Pulmonary artery endothelial cell (primary cell): ENCODE results near the gene ABCA3. TPM values are rescaled to one million over a fixed set of nuclear protein-coding genes. Genes with fewer than 3 reads are reported as not detected.

Experiments
- DNase-seq: peaks from one replicate; pipeline ENCODE4 v3.0.0-alpha.2; 2011; ENCODE audit warnings: low read depth, low spot score
- total RNA-seq: library from RNA; depleted of rRNA; stranded (reverse); fragments of >200 nt; gene quantifications from 2 replicates; pipeline ENCODE4 v1.2.3, GENCODE V29; 2014

ABCA3 gene
- total RNA-seq, 1 donor from 2014 or later: 31.5 TPM

DNA sequence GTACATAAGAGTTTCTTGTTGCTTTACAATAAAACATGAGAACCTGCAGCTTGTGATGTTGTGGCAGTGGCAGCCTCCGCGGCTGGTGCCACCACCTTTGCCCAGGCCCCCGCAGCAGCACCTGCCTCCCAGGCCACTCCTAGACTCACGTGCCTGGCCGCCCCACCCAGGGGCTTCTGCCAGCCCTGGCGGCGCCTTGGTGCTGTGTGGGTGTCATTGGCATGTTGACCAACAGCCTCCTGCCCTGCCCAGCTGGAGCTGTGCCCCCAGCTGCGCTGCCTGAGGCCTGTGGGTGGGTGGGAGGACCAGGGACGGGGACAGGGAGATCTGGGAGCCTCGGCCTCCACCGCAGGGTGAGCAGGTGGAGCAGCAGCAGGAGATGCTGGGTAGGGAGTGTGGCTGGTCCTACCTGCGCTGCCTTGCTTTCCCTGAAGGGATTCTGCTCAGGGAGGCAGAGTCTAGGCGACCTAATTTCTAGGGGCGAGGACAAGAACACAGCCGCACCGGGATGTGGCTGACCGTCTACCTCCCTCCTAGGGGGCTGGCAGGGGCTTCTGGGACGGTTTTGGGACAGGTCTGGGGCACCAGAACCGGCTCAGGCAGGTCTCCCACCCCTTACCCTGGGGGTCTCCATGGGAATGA is 104.7 kb downstream of the ABCA3 start:
- DNase-seq: no peak

DNA sequence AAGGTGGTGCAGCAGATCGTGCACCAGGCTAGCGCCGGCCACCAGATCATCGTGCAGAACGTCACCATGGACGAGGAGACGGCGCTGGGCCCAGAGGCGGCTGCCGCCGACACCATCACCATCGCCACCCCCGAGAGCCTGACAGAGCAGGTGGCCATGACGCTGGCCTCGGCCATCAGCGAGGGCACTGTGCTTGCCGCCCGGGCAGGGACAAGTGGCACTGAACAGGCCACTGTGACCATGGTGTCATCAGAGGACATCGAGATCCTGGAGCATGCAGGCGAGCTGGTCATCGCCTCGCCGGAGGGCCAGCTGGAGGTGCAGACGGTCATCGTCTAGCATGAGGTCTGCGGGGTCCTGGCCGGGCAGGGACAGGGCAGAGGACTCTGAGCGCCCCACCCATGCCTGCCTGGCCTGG is 105.3 kb downstream of the ABCA3 start:
- DNase-seq: no peak

DNA sequence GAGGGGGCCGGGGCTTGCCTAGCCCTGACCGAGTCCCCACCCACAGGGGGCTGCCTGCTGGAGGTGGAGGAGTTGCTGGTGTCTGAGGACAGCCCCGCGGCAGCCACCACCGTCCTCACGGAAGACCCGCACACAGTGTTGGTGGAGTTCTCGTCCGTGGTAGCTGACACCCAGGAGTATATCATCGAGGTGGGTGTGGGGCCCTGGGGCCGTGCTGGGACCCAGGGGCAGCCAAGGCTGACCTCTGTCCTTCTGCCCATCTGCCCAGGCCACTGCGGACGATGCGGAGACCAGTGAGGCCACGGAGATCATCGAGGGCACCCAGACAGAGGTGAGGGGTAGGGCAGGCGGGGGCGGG is 105.7 kb downstream of the ABCA3 start:
- no peak for DNase-seq

DNA sequence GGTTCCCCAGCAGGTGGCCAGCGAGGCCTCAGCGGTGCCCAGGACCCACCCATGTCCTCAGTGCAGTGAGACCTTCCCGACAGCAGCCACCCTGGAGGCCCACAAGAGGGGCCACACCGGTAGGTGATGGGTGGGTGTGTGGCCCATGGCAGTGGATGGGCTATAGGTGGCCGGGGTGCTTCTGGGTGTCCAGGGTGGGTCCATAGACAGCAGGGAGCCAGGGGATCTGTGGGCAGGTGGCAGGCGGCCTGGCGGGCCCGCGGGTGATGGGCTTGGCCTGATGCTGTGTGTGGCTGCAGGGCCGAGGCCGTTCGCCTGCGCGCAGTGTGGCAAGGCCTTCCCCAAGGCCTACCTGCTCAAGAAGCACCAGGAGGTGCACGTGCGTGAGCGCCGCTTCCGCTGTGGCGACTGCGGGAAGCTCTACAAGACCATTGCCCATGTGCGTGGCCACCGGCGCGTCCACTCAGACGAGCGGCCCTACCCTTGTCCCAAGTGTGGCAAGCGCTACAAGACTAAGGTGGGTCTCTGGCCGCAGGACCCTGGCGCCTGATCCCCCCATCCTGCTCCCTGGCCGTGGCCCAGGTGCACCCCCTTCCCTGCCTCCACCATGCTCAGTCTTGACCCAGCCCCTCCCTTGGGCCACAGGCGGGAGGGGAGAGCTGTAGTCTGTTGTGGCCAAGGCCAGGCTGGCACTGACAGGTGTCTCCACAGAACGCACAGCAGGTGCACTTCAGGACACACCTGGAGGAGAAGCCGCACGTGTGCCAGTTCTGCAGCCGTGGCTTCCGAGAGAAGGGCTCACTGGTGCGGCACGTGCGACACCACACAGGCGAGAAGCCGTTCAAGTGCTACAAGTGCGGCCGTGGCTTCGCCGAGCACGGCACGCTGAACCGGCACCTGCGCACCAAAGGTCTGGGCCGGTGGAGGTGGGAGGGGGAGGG is 106.4 kb downstream of the ABCA3 start:
- no peak for DNase-seq

DNA sequence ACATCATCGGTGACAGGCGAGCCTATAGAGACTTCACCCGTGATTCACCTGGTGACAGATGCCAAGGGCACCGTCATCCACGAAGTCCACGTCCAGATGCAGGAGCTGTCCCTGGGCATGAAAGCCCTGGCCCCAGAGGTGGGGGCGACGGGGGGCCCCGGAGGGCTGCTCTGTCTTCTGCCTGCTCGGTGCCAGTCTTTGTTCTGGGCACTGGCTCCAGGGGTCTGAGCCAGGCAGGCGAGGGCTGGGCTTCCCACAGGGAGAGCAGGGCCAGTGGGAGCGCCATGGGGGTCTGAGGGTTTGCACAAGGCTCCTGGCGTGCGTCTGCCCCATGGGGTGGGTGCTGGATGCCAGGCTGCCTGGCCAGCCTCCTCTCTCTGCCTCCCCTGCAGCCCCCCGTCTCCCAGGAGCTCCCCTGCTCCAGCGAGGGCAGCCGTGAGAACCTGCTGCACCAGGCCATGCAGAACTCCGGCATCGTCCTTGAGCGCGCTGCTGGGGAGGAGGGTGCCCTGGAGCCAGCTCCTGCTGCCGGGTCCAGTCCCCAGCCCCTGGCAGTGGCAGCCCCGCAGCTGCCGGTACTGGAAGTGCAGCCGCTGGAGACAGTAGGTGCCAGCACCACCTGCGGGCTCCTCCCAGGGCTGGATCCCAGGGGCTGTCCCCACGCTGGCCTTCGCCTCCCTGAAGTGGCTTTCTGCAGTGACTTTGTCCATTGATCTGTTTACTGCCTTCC is 107.3 kb downstream of the ABCA3 start:
- DNase-seq: no peak

DNA sequence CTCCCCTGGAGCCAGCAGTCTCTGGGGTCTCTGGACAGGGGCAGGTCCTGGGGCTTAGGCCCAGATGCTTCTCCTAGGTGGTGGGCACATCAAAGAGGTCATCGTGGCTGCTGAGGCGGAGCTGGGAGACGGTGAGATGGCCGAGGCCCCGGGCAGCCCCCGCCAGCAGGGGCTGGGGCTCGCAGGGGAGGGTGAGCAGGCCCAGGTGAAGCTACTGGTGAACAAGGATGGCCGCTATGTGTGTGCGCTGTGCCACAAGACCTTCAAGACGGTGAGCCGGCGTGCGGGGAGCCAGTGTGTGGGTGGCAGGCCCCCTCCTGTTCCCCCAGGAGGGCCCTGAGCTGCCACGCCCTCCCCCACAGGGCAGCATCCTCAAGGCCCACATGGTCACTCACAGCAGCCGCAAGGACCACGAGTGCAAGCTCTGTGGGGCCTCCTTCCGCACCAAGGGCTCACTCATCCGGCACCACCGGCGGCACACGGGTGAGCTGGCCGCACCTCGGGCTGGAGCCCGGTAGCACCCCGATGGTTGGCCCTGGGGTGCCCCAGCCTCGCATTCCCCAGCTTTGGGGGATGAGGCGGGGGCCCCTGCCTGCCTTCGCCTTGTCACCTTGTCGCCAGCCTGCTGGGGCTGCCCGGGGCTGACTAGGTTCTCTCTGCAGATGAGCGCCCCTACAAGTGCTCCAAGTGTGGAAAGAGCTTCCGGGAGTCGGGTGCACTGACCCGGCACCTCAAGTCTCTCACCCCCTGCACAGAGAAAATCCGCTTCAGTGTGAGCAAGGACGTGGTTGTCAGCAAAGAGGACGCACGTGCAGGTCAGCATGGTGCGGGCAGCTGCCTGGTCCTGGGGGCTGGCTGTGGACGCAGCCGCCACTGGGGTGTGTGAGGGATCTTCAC is 108.2 kb downstream of the ABCA3 start:
- DNase-seq: no peak

DNA sequence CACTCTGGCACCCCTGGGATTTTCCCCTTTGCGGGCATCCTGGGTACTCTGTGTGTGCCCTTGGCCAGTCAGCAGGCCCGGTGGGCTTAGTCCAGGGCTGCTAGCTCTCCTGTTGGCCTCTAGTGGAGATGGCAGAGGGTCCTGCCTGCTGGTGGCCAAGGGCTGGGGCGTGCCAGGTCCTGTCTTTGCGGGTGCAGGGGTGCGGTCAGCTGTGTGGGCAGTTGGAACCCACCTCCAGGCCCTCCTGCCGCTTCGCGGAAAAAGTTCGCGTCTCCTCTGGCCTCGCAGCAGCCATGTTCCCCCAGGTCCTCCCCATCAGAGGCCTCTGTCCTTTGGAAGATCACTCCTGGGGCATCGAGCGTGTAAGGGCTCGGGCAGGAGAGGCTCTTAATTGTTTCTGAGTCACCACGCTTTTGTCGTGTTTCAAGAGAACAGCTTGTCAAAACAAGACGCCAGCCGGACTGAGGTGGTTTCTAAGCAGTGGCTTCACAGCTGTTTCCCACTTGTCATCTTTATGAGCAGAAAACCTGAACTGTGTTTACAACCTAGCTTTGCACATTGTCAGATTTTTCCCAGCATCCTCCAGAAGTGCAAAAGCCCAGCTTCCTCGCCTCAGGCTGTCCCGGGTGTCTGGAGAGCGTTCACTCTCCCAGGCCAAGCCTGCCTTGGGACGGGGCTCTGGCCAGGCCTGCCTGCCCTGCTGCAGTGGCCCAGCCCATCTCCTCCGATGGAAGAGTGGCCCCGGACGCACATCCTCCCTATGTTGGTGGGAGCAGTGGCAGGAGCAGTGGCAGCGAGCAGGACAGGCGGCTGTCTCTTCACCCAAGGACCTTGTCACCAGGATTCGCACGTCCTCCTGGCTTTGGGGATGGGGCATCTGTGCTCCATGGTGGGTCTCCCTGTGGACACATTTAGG is 109.3 kb downstream of the ABCA3 start:
- no peak for DNase-seq

DNA sequence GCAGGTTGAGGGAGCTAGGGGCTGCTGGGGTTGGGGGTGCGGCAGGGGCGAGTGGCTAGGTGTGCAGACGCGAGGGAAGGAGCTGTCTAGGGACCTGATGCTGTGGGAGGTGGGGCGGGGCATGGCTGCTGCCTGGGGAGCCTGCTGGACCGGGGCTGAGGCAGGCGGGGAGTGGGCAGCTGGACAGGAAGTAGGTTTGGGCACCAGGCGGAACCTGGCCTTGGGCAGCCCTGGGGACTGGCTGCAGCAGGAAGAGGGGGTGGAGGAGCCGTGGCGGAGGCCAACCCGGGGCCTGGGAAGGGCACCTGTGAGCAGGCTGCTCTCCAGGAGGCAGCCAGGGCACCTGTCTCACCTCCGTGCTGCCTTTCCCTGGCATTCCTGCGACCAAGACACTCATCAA is 110.2 kb downstream of the ABCA3 start:
- no peak for DNase-seq

DNA sequence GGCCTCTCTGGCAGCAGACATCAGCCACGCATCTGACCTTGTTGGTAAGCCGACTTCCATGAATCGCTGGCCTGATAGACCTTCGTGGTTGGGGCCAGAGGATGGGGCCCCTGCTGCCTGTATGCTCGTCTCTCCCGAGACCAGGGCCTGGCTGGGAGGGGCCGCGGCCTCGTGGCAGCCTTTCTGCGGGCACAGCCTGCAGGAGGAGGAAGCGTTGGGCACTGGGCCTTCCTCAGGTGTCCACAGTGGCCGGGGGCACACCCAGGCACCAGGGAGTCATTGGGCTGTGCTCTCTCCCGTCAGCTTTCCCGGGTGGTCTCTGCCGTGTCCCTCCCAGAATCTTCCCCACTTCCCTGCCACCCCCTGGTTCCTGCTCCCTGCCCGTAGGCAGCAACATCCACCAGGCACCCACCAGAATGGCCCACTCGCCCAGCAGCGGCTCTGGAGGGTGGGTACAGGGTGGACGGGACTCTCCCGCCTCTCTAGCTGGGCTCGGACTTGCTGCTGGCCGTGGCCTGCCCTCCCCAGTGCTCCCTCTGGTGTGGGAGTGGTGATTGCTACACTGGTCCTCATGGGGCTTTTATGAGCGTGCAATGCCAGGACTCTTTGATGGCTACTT is 110.8 kb downstream of the ABCA3 start:
- no peak for DNase-seq

DNA sequence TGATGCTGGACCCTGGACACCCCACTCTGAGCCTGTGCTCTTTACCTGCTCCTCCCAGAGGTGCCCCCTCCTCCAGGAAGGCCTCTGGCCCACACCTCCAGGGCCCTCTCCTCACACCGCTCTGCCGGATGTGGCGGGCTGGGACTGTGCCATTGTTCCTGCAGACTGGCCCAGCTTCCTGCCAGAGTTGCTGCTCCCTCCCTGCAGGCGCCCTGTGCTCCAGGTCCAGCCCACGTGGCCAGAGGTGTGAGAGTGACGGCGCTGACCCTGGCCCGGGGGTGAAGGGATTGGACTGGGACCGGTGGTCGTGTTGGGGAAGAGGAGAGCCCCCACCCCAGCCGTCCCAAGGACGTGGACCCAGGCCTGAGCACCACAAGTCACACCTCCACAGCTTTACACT is 111.4 kb downstream of the ABCA3 start:
- no peak for DNase-seq

DNA sequence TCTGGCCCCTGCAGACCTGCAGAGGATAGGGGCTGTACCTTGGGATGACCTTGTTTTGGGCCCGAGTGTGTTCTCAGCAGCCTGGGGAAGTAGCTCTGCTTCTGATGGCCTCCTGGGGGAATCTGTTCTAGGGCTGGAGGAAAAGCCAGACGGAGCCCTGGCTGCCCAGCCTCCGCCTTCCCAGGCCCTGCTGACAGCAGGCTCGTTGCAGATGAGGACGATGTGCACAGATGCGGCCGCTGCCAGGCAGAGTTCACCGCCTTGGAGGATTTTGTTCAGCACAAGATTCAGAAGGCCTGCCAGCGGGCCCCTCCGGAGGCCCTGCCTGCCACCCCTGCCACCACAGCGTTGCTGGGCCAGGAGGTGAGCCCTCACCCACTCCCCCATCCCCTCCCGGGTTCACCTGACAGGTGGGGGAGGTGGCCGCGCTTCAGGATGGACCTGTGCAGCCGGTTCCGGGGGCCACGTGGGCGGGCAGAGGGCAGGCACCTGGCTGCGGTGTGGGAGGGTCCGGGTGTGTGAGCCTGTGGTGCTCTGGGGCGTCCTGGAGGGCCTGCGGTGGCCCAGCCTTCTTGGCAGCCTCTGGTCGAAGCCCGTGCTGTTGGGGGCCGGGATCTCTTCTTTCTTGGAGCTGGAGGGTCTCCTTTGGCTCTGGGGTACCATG is 112.2 kb downstream of the ABCA3 start:
- DNase-seq: no peak

DNA sequence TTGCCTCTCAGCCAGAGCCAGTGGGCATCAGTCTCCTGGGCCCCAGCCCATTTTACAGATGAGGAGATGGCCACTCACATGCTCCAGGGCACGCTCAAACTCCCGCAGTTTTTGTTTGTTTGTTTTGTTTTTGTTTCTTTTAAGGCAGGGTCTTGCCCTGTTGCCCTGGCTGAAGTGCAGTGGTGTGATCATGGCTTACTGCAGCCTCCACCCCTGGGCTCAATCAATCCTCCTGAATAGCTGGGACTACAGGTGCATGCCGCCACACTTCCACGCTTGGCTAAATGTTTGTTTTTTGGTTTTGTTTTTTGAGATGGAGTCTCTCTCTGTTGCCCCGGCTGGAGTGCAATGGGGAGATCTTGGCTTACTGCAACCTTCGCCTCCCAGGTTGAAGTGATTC is 113.6 kb downstream of the ABCA3 start:
- DNase-seq: no peak

DNA sequence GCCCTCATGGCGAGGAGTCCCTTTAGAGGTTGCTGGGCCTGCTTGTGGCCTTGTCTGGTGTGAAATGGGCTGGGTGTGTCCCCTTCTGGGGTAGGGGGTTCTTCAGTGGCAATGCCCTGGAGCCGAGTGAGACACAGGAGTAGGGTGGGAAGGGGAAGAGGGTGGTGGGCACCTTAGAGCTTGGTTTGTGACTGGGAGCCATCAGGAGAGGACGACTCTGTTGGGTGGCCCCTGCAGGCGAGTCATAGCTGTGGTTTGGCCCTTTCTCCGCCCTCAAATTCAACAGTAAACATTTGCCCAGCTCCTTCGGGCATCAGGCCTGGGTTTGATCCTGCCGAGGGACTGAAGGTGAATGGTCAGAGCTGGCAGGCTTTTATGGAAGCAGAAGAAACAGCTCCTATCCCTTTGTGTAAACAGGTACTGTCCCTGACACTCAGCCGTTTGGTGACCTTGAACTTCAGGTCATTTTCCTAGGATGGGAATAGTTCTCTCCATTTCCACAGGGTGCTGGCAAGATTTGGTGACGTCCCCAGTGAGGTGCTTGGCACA is 114.2 kb downstream of the ABCA3 start:
- DNase-seq: no peak

Other genes starting within 250 kb of the ABCA3 start
- 35.4 and 39.8 TPM in 2 replicates for gene PKD1, start 204.8 kb downstream of the ABCA3 start, total RNA-seq
- 0.46 and 1.1 TPM in 2 replicates for gene RAB26, start 192.1 kb downstream of the ABCA3 start, total RNA-seq
- gene TRAF7, start 184.9 kb downstream of the ABCA3 start, total RNA-seq: 88.8 and 95.7 TPM in 2 replicates
- 0.04 and 0.26 TPM in 2 replicates for gene CASKIN1, start 144.1 kb downstream of the ABCA3 start, total RNA-seq
- gene MLST8, start 135.3 kb downstream of the ABCA3 start, total RNA-seq: 26.4 and 32.1 TPM in 2 replicates
- 1.1 and 6.5 TPM in 2 replicates for gene BRICD5, start 129.9 kb downstream of the ABCA3 start, total RNA-seq
- gene PGP, start 125.9 kb downstream of the ABCA3 start, total RNA-seq: 19.3 and 25.8 TPM in 2 replicates
- gene E4F1, start 117.1 kb downstream of the ABCA3 start, total RNA-seq: 30.3 and 34.0 TPM in 2 replicates
- 0.26 and 0.85 TPM in 2 replicates for gene DNASE1L2, start 104.3 kb downstream of the ABCA3 start, total RNA-seq
- 35.1 and 35.3 TPM in 2 replicates for gene ECI1, start 89.1 kb downstream of the ABCA3 start, total RNA-seq
- gene RNPS1, start 72.6 kb downstream of the ABCA3 start, total RNA-seq: 64.5 and 77.5 TPM in 2 replicates
- 32.3 and 60.7 TPM in 2 replicates for gene CCNF, start 88.7 kb upstream of the ABCA3 start, total RNA-seq
- 6.6 and 9.5 TPM in 2 replicates for gene TEDC2, start 119.4 kb upstream of the ABCA3 start, total RNA-seq
- not detected in 2 replicates for gene NTN3, start 130.6 kb upstream of the ABCA3 start, total RNA-seq
- gene TBC1D24, start 134.4 kb upstream of the ABCA3 start, total RNA-seq: 12.8 and 20.1 TPM in 2 replicates
- 8.8 and 9.6 TPM in 2 replicates for gene ATP6V0C, start 173.2 kb upstream of the ABCA3 start, total RNA-seq
- gene AMDHD2, start 179.6 kb upstream of the ABCA3 start, total RNA-seq: 30.2 and 36.6 TPM in 2 replicates
- gene CEMP1, start 190.7 kb upstream of the ABCA3 start, total RNA-seq: not detected in 2 replicates
- 14.2 and 23.8 TPM in 2 replicates for gene PDPK1, start 197.3 kb upstream of the ABCA3 start, total RNA-seq